WTC11 (cell line): ENCODE data around the gene CD68. TPM values are rescaled to one million over a fixed set of nuclear protein-coding genes. Genes with fewer than 3 reads are reported as not detected.
A peak's percentile ranks its signal among the peaks of the same experiment; 100 is the strongest.

Source experiments
- ATAC-seq: fragments of 200-7000 bp; cut with Tn5 transposase; 2 replicates; pipeline ENCODE4 v1.10.0; 2021; ENCODE audit warnings: mild to moderate bottlenecking, moderate library complexity
- CTCF ChIA-PET: fragments of 300-600 bp; sonication (Branson Sonifier 250); formaldehyde crosslinking; loops from one replicate; lab custom pipeline; 2021; ENCODE audit warnings: antibody characterized with exemption; lab: Charles Lee
- POLR2A ChIA-PET: fragments of 350-600 bp; sonication (Branson Sonifier 250); formaldehyde crosslinking; loops from one replicate; lab custom pipeline; 2021; ENCODE audit warnings: antibody characterized with exemption; lab: Charles Lee
- DNase-seq: peaks from one replicate; pipeline ENCODE4 v3.0.0; 2021; ENCODE audit warnings: low spot score
- H3K27ac Mint-ChIP-seq: 2 replicates; pipeline ENCODE4 v1.8.0; 2021; ENCODE audit warnings: mixed read lengths
- H3K27me3 Mint-ChIP-seq: 2 replicates; pipeline ENCODE4 v1.8.0; 2021; ENCODE audit warnings: low read depth, mild to moderate bottlenecking, moderate library complexity, mixed read lengths
- H3K36me3 Mint-ChIP-seq: 2 replicates; pipeline ENCODE4 v1.8.0; 2021; ENCODE audit warnings: mixed read lengths
- H3K4me1 Mint-ChIP-seq: 2 replicates; pipeline ENCODE4 v1.8.0; 2022; ENCODE audit warnings: mixed read lengths
- H3K4me3 Mint-ChIP-seq: 2 replicates; pipeline ENCODE4 v1.8.0; 2021; ENCODE audit warnings: mild to moderate bottlenecking, moderate library complexity, mixed read lengths
- H3K9me3 Mint-ChIP-seq: 2 replicates; pipeline ENCODE4 v1.8.0; 2021; ENCODE audit warnings: mixed read lengths
- AR ChIP-seq: fragments of 250-450 bp; sonication (Bioruptor Pico); IDR thresholded peaks from 2 replicates; pipeline ENCODE4 v1.9.0; 2021; ENCODE audit warnings: mild to moderate bottlenecking
- CREM ChIP-seq: sonication (generic); formaldehyde crosslinking; IDR thresholded peaks from 2 replicates; pipeline ENCODE4 v1.8.1; 2022; ENCODE audit warnings: mild to moderate bottlenecking, missing genetic modification reagents, moderate library complexity
- E2F1 ChIP-seq: sonication (generic); formaldehyde crosslinking; IDR thresholded peaks from 2 replicates; pipeline ENCODE4 v1.8.0; 2022; ENCODE audit warnings: mild to moderate bottlenecking, missing genetic modification reagents
- ELF4 ChIP-seq: sonication (generic); formaldehyde crosslinking; IDR thresholded peaks from 2 replicates; pipeline ENCODE4 v1.8.1; 2022; ENCODE audit warnings: low read depth, mild to moderate bottlenecking, moderate library complexity, missing genetic modification reagents
- ERG ChIP-seq: fragments of 250-450 bp; sonication (Bioruptor Pico); IDR thresholded peaks from 2 replicates; pipeline ENCODE4 v1.8.0; 2021; ENCODE audit warnings: mild to moderate bottlenecking
- FOXP1 ChIP-seq: sonication (generic); formaldehyde crosslinking; IDR thresholded peaks from 2 replicates; pipeline ENCODE4 v1.8.0; 2022; ENCODE audit warnings: missing genetic modification reagents, mild to moderate bottlenecking, moderate library complexity, borderline replicate concordance
- HMGXB4 ChIP-seq: sonication (generic); formaldehyde crosslinking; IDR thresholded peaks from 2 replicates; pipeline ENCODE4 v1.8.1; 2023; ENCODE audit warnings: mild to moderate bottlenecking, moderate library complexity, missing genetic modification reagents
- OVOL2 ChIP-seq: fragments of 250-450 bp; sonication (Bioruptor Pico); IDR thresholded peaks from 2 replicates; pipeline ENCODE4 v1.9.0; 2021; ENCODE audit warnings: mild to moderate bottlenecking, borderline replicate concordance
- PRDM15 ChIP-seq: sonication (generic); formaldehyde crosslinking; IDR thresholded peaks from 2 replicates; pipeline ENCODE4 v1.8.0; 2022; ENCODE audit warnings: missing genetic modification reagents
- PRRX2 ChIP-seq: fragments of 250-450 bp; sonication (Bioruptor Pico); IDR thresholded peaks from 2 replicates; pipeline ENCODE4 v1.8.0; 2021; ENCODE audit warnings: mild to moderate bottlenecking
- SMAD4 ChIP-seq: sonication (generic); formaldehyde crosslinking; IDR thresholded peaks from 2 replicates; pipeline ENCODE4 v1.8.0; 2022; ENCODE audit warnings: mild to moderate bottlenecking, missing genetic modification reagents
- TCF7 ChIP-seq: sonication (generic); formaldehyde crosslinking; IDR thresholded peaks from 2 replicates; pipeline ENCODE4 v1.8.0; 2022; ENCODE audit warnings: mild to moderate bottlenecking, low read depth, missing genetic modification reagents, moderate library complexity
- TEAD1 ChIP-seq: sonication (generic); formaldehyde crosslinking; IDR thresholded peaks from 2 replicates; pipeline ENCODE4 v1.8.0; 2022; ENCODE audit warnings: mild to moderate bottlenecking, missing genetic modification reagents
- USF1 ChIP-seq: sonication (generic); formaldehyde crosslinking; IDR thresholded peaks from 2 replicates; pipeline ENCODE4 v1.8.0; 2022; ENCODE audit warnings: mild to moderate bottlenecking, missing genetic modification reagents
- USF2 ChIP-seq: sonication (generic); formaldehyde crosslinking; IDR thresholded peaks from 2 replicates; pipeline ENCODE4 v1.8.1; 2023; ENCODE audit warnings: mild to moderate bottlenecking, missing genetic modification reagents, moderate library complexity
- ZMAT4 ChIP-seq: fragments of 250-450 bp; sonication (Bioruptor Pico); IDR thresholded peaks from 2 replicates; pipeline ENCODE4 v1.9.0; 2021; ENCODE audit warnings: mild to moderate bottlenecking
- ZNF219 ChIP-seq: sonication (generic); formaldehyde crosslinking; IDR thresholded peaks from 2 replicates; pipeline ENCODE4 v1.8.0; 2023; ENCODE audit warnings: missing genetic modification reagents, mild to moderate bottlenecking, borderline replicate concordance
- ZNF416 ChIP-seq: fragments of 250-450 bp; sonication (Bioruptor Pico); IDR thresholded peaks from 2 replicates; pipeline ENCODE4 v1.9.0; 2021; ENCODE audit warnings: mild to moderate bottlenecking, inconsistent platforms
- ZNF425 ChIP-seq: fragments of 250-450 bp; sonication (Bioruptor Pico); conservative IDR thresholded peaks from 2 replicates; pipeline ENCODE4 v1.9.0; 2021; ENCODE audit warnings: mild to moderate bottlenecking
- total RNA-seq: library from RNA; stranded (reverse); gene quantifications from 3 replicates; pipeline ENCODE4 v1.2.3, GENCODE V29; 2021

The CD68 gene
- total RNA-seq, 1 experiment from 2014 or later, result 0.72 TPM

- Mint-ChIP-seq H3K27ac (peak overlapping the region; percentile 97), H3K4me3 (peak overlapping the region; percentile 45), H3K36me3 (peaks cover 49% of the 10 kb centered on the region), H3K27me3 (no peaks in the 10 kb centered on the region), H3K9me3 (no peaks in the 10 kb centered on the region), H3K4me1 (peaks cover 30% of the 10 kb centered on the region)
- TF ChIP-seq USF1 (CRISPR knock-in tag), result no peak
- TF ChIP-seq PRRX2 (CRISPR knock-in tag), result no peak
- TF ChIP-seq USF2 (CRISPR knock-in tag), result no peak
- no peak for TF ChIP-seq ZNF416 (CRISPR knock-in tag)
- TF ChIP-seq OVOL2, result no peak
- TF ChIP-seq ZNF219, result no peak
- no peak for TF ChIP-seq FOXP1 (CRISPR knock-in tag)
- TF ChIP-seq AR (CRISPR knock-in tag), result no peak
- no peak for TF ChIP-seq HMGXB4 (CRISPR knock-in tag)
- TF ChIP-seq ERG, result no peak
- no peak for TF ChIP-seq TEAD1 (CRISPR knock-in tag)
- TF ChIP-seq ELF4 (CRISPR knock-in tag), result no peak
- TF ChIP-seq E2F1, result no peak
- no peak for TF ChIP-seq TCF7 (CRISPR knock-in tag)
- DNase-seq (peak; percentile 60), ATAC-seq (peak; percentile 55)
- ChIA-PET POLR2A (interaction anchor here (0.9 to 4.6 kb wide), 6 partner anchors 11 to 97 kb away, joined by 3 to 41 read pairs (median 11); partner anchors contain the start of genes ATP1B2, CD68, TP53 and WRAP53), CTCF (interaction anchor here (0.5 to 4.3 kb wide), 16 partner anchors 11 to 599 kb away, joined by 3 to 61 read pairs (median 17); partner anchors contain the start of genes ATP1B2, BORCS6, CD68 and DNAH2)
These were observed 11.3 kb downstream of the CD68 start for GRCh38 chr17:7590743-7591142.

- POLR2A ChIA-PET, result interaction anchor here (4.6 kb wide), 1 partner anchor 96 kb away, joined by 41 read pairs; the partner anchor contains the start of genes TP53 and WRAP53
- no peak for TF ChIP-seq ZNF425 (CRISPR knock-in tag)
- TF ChIP-seq CREM (CRISPR knock-in tag), result no peak
- TF ChIP-seq SMAD4 (CRISPR knock-in tag), result no peak
- TF ChIP-seq PRDM15 (CRISPR knock-in tag), result no peak
- TF ChIP-seq ZMAT4 (CRISPR knock-in tag), result no peak
- CTCF ChIA-PET, result no interaction called here
- no peaks in the 10 kb centered on the region for H3K27me3 Mint-ChIP-seq
- DNase-seq (no peak), ATAC-seq (no peak)
- H3K9me3 Mint-ChIP-seq, result no peaks in the 10 kb centered on the region
- peak overlapping the region; percentile 97 for H3K27ac Mint-ChIP-seq
- peaks cover 54% of the 10 kb centered on the region for H3K36me3 Mint-ChIP-seq
- H3K4me1 Mint-ChIP-seq, result peaks cover 30% of the 10 kb centered on the region
- no peak overlapping the region; the same call in 1 of the 2 replicates for H3K4me3 Mint-ChIP-seq
These were observed 12.2 kb downstream of the CD68 start for GRCh38 chr17:7591596-7591995.
